PC-9 (cell line): ENCODE results near the gene RGMB. TPM values are rescaled to one million over a fixed set of nuclear protein-coding genes. Genes with fewer than 3 reads are reported as not detected.

ENCODE experiments used
- BruUV-seq: library from RNA; stranded (reverse); fragments of 400-500 nt; replicated peaks from 2 replicates; lab custom pipeline; 2021; lab: Mats Ljungman, UMichigan
- CTCF ChIA-PET: fragments of 300-600 bp; sonication (Branson Sonifier 250); formaldehyde crosslinking; loops from one replicate; lab custom pipeline; 2022; ENCODE audit warnings: antibody characterized with exemption; lab: Charles Lee
- POLR2A ChIA-PET: fragments of 300-600 bp; sonication (Branson Sonifier 250); formaldehyde crosslinking; loops from one replicate; lab custom pipeline; 2022; ENCODE audit warnings: antibody characterized with exemption; ENCODE audit not compliant: unreplicated experiment; lab: Charles Lee
- DNase-seq, 2 experiments: peaks; one replicate each; pipeline versions ENCODE4 v3.0.0 to v3.0.0-alpha.2; 2015 to 2022; ENCODE audit warnings: mixed read lengths in 1 of 2
- H2AFZ ChIP-seq: fragments of 200-600 bp; sonication (generic); 2 replicates; pipeline ENCODE4 v1.8.1; 2017; ENCODE audit warnings: antibody characterized with exemption
- H3F3A ChIP-seq: fragments of 200-600 bp; sonication (generic); 2 replicates; pipeline ENCODE4 v1.8.1; 2017; ENCODE audit warnings: antibody characterized with exemption, mild to moderate bottlenecking, low read depth; ENCODE audit not compliant: insufficient read depth
- H3K27ac ChIP-seq: fragments of 200-600 bp; sonication (generic); 2 replicates; pipeline ENCODE4 v1.6.1; 2016; ENCODE audit warnings: mixed run types
- H3K27me3 ChIP-seq: fragments of 200-600 bp; sonication (generic); 2 replicates; pipeline ENCODE4 v1.6.1; 2016; ENCODE audit warnings: low read depth, mixed run types; ENCODE audit not compliant: insufficient read depth
- H3K36me3 ChIP-seq: fragments of 200-600 bp; sonication (generic); 2 replicates; pipeline ENCODE4 v1.6.1; 2016; ENCODE audit warnings: low read depth, mixed run types
- H3K4me1 ChIP-seq: fragments of 200-600 bp; sonication (generic); replicated peaks from 2 replicates; pipeline ENCODE4 v1.6.1; 2016; ENCODE audit warnings: mixed run types; ENCODE audit not compliant: insufficient read depth
- H3K4me2 ChIP-seq: fragments of 200-600 bp; sonication (generic); 2 replicates; pipeline ENCODE4 v1.6.1; 2017; ENCODE audit warnings: mixed run types
- H3K4me3 ChIP-seq: fragments of 200-600 bp; sonication (generic); 2 replicates; pipeline ENCODE4 v1.6.1; 2016; ENCODE audit warnings: mixed run types
- H3K79me2 ChIP-seq: fragments of 200-600 bp; sonication (generic); 2 replicates; pipeline ENCODE4 v1.6.1; 2017; ENCODE audit warnings: low read depth, mixed run types
- H3K9me2 ChIP-seq: fragments of 200-600 bp; sonication (generic); 2 replicates; pipeline ENCODE4 v1.8.1; 2017; ENCODE audit warnings: mild to moderate bottlenecking; ENCODE audit not compliant: insufficient read depth
- H3K9me3 ChIP-seq: fragments of 200-600 bp; sonication (generic); 2 replicates; pipeline ENCODE4 v1.8.1; 2016; ENCODE audit warnings: low read depth; ENCODE audit not compliant: insufficient read depth
- H4K20me1 ChIP-seq: fragments of 200-600 bp; sonication (generic); 2 replicates; pipeline ENCODE4 v1.8.1; 2017; ENCODE audit not compliant: insufficient read depth
- CTCF ChIP-seq: fragments of 200-600 bp; sonication (generic); conservative IDR thresholded peaks from 2 replicates; pipeline ENCODE4 v1.6.1; 2017; ENCODE audit warnings: mixed run types, antibody characterized with exemption, mild to moderate bottlenecking, moderate library complexity
- EZH2 ChIP-seq: fragments of 200-600 bp; sonication (generic); IDR thresholded peaks from 2 replicates; pipeline ENCODE4 v1.8.0; 2017; ENCODE audit warnings: antibody characterized with exemption, low read depth
- intact Hi-C: fragments of 100-400 bp; cut with micrococcal nuclease; formaldehyde crosslinking; loops from one replicate; pipeline ENCODE4 v1.10.0; 2022; ENCODE audit not compliant: unreplicated experiment
- total RNA-seq: library from RNA; stranded (reverse); gene quantifications from 2 replicates; pipeline ENCODE4 v1.2.3, GENCODE V29; 2021

Gene RGMB
- total RNA-seq, 1 experiment from 2014 or later = 14.6 TPM

GRCh38 chr5:98836175-98836574 lies 62.7 kb downstream of the RGMB start:
- TF ChIP-seq EZH2 (no peak), CTCF (no peak)
- Histone ChIP-seq H3K4me3 (no peak overlapping the region), H3K27ac (no peak overlapping the region), H3K36me3 (no peaks in the 10 kb centered on the region), H2AFZ (no peak overlapping the region), H3K9me2 (no peaks in the 10 kb centered on the region), H3F3A (no peaks in the 10 kb centered on the region), H3K27me3 (no peaks in the 10 kb centered on the region), H3K79me2 (no peaks in the 10 kb centered on the region), H3K9me3 (no peaks in the 10 kb centered on the region), H3K4me1 (no peaks in the 10 kb centered on the region), H3K4me2 (no peak overlapping the region), H4K20me1 (no peaks in the 10 kb centered on the region)
- DNase-seq = no peak
- no TSS peak for BruUV-seq
- intact Hi-C loops = no loop called here
- ChIA-PET CTCF (no interaction called here), POLR2A (no interaction called here)

DNA sequence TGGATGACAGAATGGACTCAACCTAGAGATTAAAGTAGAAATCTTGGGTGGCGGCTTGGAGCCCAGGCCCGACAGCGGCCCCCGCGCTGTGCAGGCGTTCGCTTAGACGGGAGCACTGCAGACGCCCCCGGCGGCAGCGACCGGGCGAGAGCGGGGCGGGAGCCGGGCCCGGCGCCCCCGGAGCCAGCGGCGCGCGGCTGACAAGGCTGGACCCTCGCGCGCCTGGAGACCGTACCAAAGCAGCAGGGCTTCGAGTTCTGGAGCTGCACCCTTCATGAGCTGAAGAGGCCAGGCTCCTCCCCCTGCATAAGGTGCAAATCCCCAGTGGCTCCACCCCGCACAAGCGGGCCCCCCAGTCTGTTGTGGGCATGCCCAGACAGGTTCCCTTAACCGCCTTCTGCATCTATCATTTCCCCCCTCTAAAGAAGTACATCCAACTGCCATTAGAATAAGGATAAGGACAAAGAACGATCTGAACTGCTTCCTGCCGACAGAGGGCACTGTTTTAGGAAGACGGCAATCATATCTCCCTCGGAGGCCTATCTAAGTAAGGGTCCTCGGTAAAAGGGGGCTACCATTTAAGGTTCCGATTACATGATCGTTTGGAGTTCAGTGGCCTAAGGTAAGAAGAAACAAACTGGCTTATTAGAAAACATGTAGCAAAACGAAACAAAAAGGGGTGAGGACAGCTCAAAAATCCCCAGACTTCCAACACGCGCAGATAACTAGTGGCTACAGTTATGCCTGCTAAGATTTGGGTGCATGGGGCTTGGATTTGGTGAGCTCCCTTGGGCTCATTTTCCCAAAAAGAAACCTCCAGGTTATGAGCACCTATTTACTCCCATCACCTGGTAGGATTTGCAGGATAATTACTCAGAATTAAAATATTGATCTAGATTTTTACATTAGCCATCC lies 66.3 kb downstream of the RGMB start:
- Histone ChIP-seq H3K36me3 (no peaks in the 10 kb centered on the region), H3K9me2 (no peaks in the 10 kb centered on the region; the same call in 1 of the 2 replicates), H3K27me3 (no peaks in the 10 kb centered on the region), H3K4me1 (no peaks in the 10 kb centered on the region), H3K4me3 (no peak overlapping the region), H4K20me1 (no peaks in the 10 kb centered on the region), H3K79me2 (no peaks in the 10 kb centered on the region), H2AFZ (no peak overlapping the region), H3K27ac (no peak overlapping the region), H3K9me3 (peaks cover 4% of the 10 kb centered on the region; the same call in 1 of the 2 replicates), H3K4me2 (no peak overlapping the region), H3F3A (no peaks in the 10 kb centered on the region)
- TF ChIP-seq CTCF (peak; percentile 29; the same call in 1 of the 2 replicates), EZH2 (no peak)
- no peak for DNase-seq
- BruUV-seq = no TSS peak
- ChIA-PET CTCF (no interaction called here), POLR2A (no interaction called here)
- intact Hi-C loops = no loop called here

DNA sequence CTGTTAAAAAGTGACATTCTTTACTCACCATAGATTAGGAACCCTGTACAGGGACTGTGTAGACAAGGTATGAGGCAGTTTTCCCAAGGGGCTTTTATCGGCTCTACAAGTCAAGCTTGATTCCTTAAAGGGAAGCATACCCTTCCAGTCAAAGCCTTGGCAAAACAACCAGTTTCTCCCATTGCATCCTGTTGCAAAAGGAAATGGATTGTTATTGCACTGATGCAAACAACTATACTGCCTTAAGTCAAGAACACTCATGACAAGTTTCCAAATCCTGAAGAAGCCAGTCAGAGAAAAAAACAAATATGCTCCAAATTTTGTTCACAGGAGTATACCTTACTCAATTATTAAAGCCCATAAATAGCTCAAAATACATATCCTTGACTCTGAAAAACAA lies 67.5 kb downstream of the RGMB start:
- Histone ChIP-seq H3K27ac (no peak overlapping the region), H3K9me2 (no peaks in the 10 kb centered on the region; the same call in 1 of the 2 replicates), H2AFZ (no peak overlapping the region), H3K9me3 (peaks cover 7% of the 10 kb centered on the region), H3K4me2 (no peak overlapping the region), H4K20me1 (no peaks in the 10 kb centered on the region), H3K27me3 (no peaks in the 10 kb centered on the region), H3K79me2 (no peaks in the 10 kb centered on the region), H3K36me3 (no peaks in the 10 kb centered on the region), H3F3A (no peaks in the 10 kb centered on the region), H3K4me3 (no peak overlapping the region), H3K4me1 (no peaks in the 10 kb centered on the region)
- no peak for TF ChIP-seq CTCF
- no peak for TF ChIP-seq EZH2
- CTCF ChIA-PET = no interaction called here
- no peak for DNase-seq
- BruUV-seq = no TSS peak
- intact Hi-C loops = no loop called here
- POLR2A ChIA-PET = interaction anchor here (0.6 to 0.7 kb wide), 2 partner anchors 10 to 1811 kb away, joined by 4 to 6 read pairs; no protein-coding TSS in a partner anchor
